Measurements from ENCODE around the gene APOL2. TPM values are rescaled to one million over a fixed set of nuclear protein-coding genes. Genes with fewer than 3 reads are reported as not detected.

APOL2 gene
- total RNA-seq, 1 donor from 2014 or later: 63.8 TPM

GRCh38 chr22:36222887-36223450 is 16.4 kb downstream of the APOL2 start:
- H3K27me3 ChIP-seq: no peaks in the 10 kb centered on the region
- no peak overlapping the region for H3K27ac ChIP-seq
- peak; percentile 46 to 60 for DNase-seq (ENCODE audit: extremely low spot score in 2 of 2)
- no peaks in the 10 kb centered on the region for H3K9me3 ChIP-seq
- peaks cover 0 to 13% of the 10 kb centered on the region in 2 donors for H3K36me3 ChIP-seq
- H3K4me3 ChIP-seq: no peak overlapping the region
- TF ChIP-seq POLR2A (IDR thresholded peaks at IDR 0.05) (no peak), CTCF (IDR thresholded peaks at IDR 0.05) (no peak), POLR2AphosphoS5 (IDR thresholded peaks at IDR 0.05; ENCODE audit: insufficient read depth in 1 of 2, low read depth in 1 of 2) (no peak)
- H3K4me1 ChIP-seq: no peaks in the 10 kb centered on the region
- intact Hi-C loops (cut with DNase I): no loop called here

- peak; percentile 46 to 78 for DNase-seq (ENCODE audit: extremely low spot score in 2 of 2)
- H3K4me1 ChIP-seq: no peaks in the 10 kb centered on the region
- H3K4me3 ChIP-seq: no peak overlapping the region
- intact Hi-C loops (cut with DNase I): no loop called here
- peaks cover 0 to 4% of the 10 kb centered on the region in 2 donors for H3K36me3 ChIP-seq
- no peak overlapping the region for H3K27ac ChIP-seq
- peak in 2 of 3 experiments; percentile 22 to 45 for TF ChIP-seq CTCF (IDR thresholded peaks at IDR 0.05)
- TF ChIP-seq POLR2AphosphoS5 (IDR thresholded peaks at IDR 0.05; ENCODE audit: insufficient read depth in 1 of 2, low read depth in 1 of 2): no peak
- no peaks in the 10 kb centered on the region for H3K9me3 ChIP-seq
- no peaks in the 10 kb centered on the region for H3K27me3 ChIP-seq
Observed at GRCh38 chr22:36221799-36222751, 17.3 kb downstream of the APOL2 start.

- intact Hi-C loops (cut with DNase I): no loop called here
- Histone ChIP-seq H3K27me3 (no peaks in the 10 kb centered on the region), H3K27ac (peak overlapping the region; percentile 68), H3K4me3 (no peak overlapping the region), H3K36me3 (no peaks in the 10 kb centered on the region), H3K4me1 (no peaks in the 10 kb centered on the region), H3K9me3 (no peaks in the 10 kb centered on the region)
- TF ChIP-seq POLR2AphosphoS5 (IDR thresholded peaks at IDR 0.05; ENCODE audit: insufficient read depth in 1 of 2, low read depth in 1 of 2) (peak in 1 of 2 donors; percentile 32), CTCF (IDR thresholded peaks at IDR 0.05) (no peak)
- DNase-seq (ENCODE audit: extremely low spot score in 2 of 2): no peak
Observed at GRCh38 chr22:36220451-36220921, 18.8 kb downstream of the APOL2 start.

- H3K9me3 ChIP-seq: no peaks in the 10 kb centered on the region
- no peaks in the 10 kb centered on the region for H3K27me3 ChIP-seq
- H3K36me3 ChIP-seq: no peaks in the 10 kb centered on the region
- intact Hi-C loops (cut with DNase I): no loop called here
- no peak for TF ChIP-seq POLR2AphosphoS5 (IDR thresholded peaks at IDR 0.05; ENCODE audit: insufficient read depth in 1 of 2, low read depth in 1 of 2)
- no peak for TF ChIP-seq POLR2A (IDR thresholded peaks at IDR 0.05)
- no peak for TF ChIP-seq CTCF (IDR thresholded peaks at IDR 0.05)
- no peaks in the 10 kb centered on the region for H3K4me1 ChIP-seq
- no peak overlapping the region for H3K4me3 ChIP-seq
- no peak overlapping the region for H3K27ac ChIP-seq
- DNase-seq (ENCODE audit: extremely low spot score in 2 of 2): no peak
Observed at GRCh38 chr22:36218648-36219193, 20.6 kb downstream of the APOL2 start.
